ENCODE measurements around the gene OR2AT4.
A peak's percentile ranks its signal among the peaks of the same experiment; 100 is the strongest.

OR2AT4 gene

GRCh38 chr11:75056814-75057213, 39.9 kb downstream of the OR2AT4 start:
- Histone ChIP-seq H3K27ac (replicated peaks) (no peak overlapping the region), H3K4me3 (replicated peaks; ENCODE audit: insufficient read depth, low read length) (no peak overlapping the region), H3K27me3 (ENCODE audit: insufficient read depth, poor library complexity, severe bottlenecking) (peaks cover 3% of the 10 kb centered on the region)
- DNase-seq (ENCODE audit: low read depth in 1 of 2, low spot score in 1 of 2) = peak in 1 of 2 experiments; percentile 7
- TF ChIP-seq SPI1 (IDR thresholded peaks at IDR 0.05; ENCODE audit: borderline replicate concordance, low read depth) (no peak), GABPA (IDR thresholded peaks at IDR 0.05; ENCODE audit: low read depth) (no peak), CTCF (IDR thresholded peaks at IDR 0.05; ENCODE audit: insufficient read depth, low read length) (no peak), POLR2AphosphoS5 (IDR thresholded peaks at IDR 0.05; ENCODE audit: low read depth) (no peak), REST (IDR thresholded peaks at IDR 0.05; ENCODE audit: insufficient replicate concordance, low read depth) (no peak)

- H3K27ac ChIP-seq (replicated peaks) = no peak overlapping the region
- H3K27me3 ChIP-seq (ENCODE audit: insufficient read depth, poor library complexity, severe bottlenecking) = peaks cover 4% of the 10 kb centered on the region
- H3K4me3 ChIP-seq (replicated peaks; ENCODE audit: insufficient read depth, low read length) = no peak overlapping the region
- TF ChIP-seq CTCF (IDR thresholded peaks at IDR 0.05; ENCODE audit: insufficient read depth, low read length) = no peak
- TF ChIP-seq POLR2AphosphoS5 (IDR thresholded peaks at IDR 0.05; ENCODE audit: low read depth) = no peak
- no peak for TF ChIP-seq REST (IDR thresholded peaks at IDR 0.05; ENCODE audit: insufficient replicate concordance, low read depth)
- TF ChIP-seq SPI1 (IDR thresholded peaks at IDR 0.05; ENCODE audit: borderline replicate concordance, low read depth) = no peak
- no peak for TF ChIP-seq GABPA (IDR thresholded peaks at IDR 0.05; ENCODE audit: low read depth)
- DNase-seq (ENCODE audit: low read depth in 1 of 2, low spot score in 1 of 2) = no peak
Observed at GRCh38 chr11:75055511-75055910, 41.2 kb downstream of the OR2AT4 start.

- DNase-seq (ENCODE audit: low read depth in 1 of 2, low spot score in 1 of 2) = no peak
- TF ChIP-seq GABPA (IDR thresholded peaks at IDR 0.05; ENCODE audit: low read depth) (no peak), POLR2AphosphoS5 (IDR thresholded peaks at IDR 0.05; ENCODE audit: low read depth) (no peak), SPI1 (IDR thresholded peaks at IDR 0.05; ENCODE audit: borderline replicate concordance, low read depth) (no peak), REST (IDR thresholded peaks at IDR 0.05; ENCODE audit: insufficient replicate concordance, low read depth) (no peak), CTCF (IDR thresholded peaks at IDR 0.05; ENCODE audit: insufficient read depth, low read length) (no peak)
Observed at GRCh38 chr11:75052457-75052856, 44.2 kb downstream of the OR2AT4 start.

More at GRCh38 chr11:75052457-75052856, 44.2 kb downstream of the OR2AT4 start:
- peaks cover 10% of the 10 kb centered on the region for H3K27me3 ChIP-seq (ENCODE audit: insufficient read depth, poor library complexity, severe bottlenecking)
- H3K4me3 ChIP-seq (replicated peaks; ENCODE audit: insufficient read depth, low read length) = no peak overlapping the region
- H3K27ac ChIP-seq (replicated peaks) = no peak overlapping the region

All from HL-60 (cell line).